SK-N-SH (cell line): Measurements from ENCODE around the gene IGF2. TPM values are rescaled to one million over a fixed set of nuclear protein-coding genes. Genes with fewer than 3 reads are reported as not detected.

Source experiments
- CTCF ChIA-PET: fragments of 300-600, 350-600 bp; formaldehyde crosslinking; extraction: SDS; loops from one replicate; lab custom pipeline; 2021; lab: Yijun Ruan, JAX
- POLR2A ChIA-PET: fragments of 350-600 bp; sonication (Branson Sonifier 250); formaldehyde crosslinking; extraction: SDS; loops from one replicate; lab custom pipeline; 2020; ENCODE audit warnings: antibody characterized with exemption, inconsistent platforms; lab: Yijun Ruan, JAX
- DNase-seq: peaks from one replicate; pipeline ENCODE4 v3.0.0; 2012
- H2AFZ ChIP-seq: fragments of 200-600 bp; sonication (generic); 2 replicates; pipeline ENCODE4 v1.8.1; 2016; ENCODE audit warnings: antibody characterized with exemption, mild to moderate bottlenecking, low read depth
- H3F3A ChIP-seq: fragments of 200-600 bp; sonication (generic); replicated peaks from 2 replicates; pipeline ENCODE3; 2016; ENCODE audit warnings: antibody characterized with exemption, mild to moderate bottlenecking; ENCODE audit not compliant: insufficient read depth
- H3K27ac ChIP-seq, 2 experiments: fragments of 200-500 bp in 1 of 2; fragments of 200-600 bp in 1 of 2; sonication (Bioruptor generic) in 1 of 2; sonication (generic), shearing (Covaris generic) in 1 of 2; 2 replicates each; pipeline versions ENCODE4 v1.5.1 to v1.6.1; 2014 to 2016; ENCODE audit warnings: low read depth in 2 of 2, inconsistent platforms in 1 of 2, low read length in 1 of 2, mild to moderate bottlenecking in 1 of 2, mixed read lengths in 1 of 2
- H3K27me3 ChIP-seq: fragments of 200-600 bp; sonication (generic), shearing (Covaris generic); 2 replicates; pipeline ENCODE4 v1.6.1; 2016; ENCODE audit warnings: mixed run types; ENCODE audit not compliant: insufficient read depth
- H3K36me3 ChIP-seq, 2 experiments: fragments of 200-500 bp in 1 of 2; fragments of 200-600 bp in 1 of 2; sonication (Bioruptor generic) in 1 of 2; sonication (generic) in 1 of 2; replicated peaks in 1 of 2; 2 replicates each; pipeline versions ENCODE3 to v1.5.1; 2014 to 2016; ENCODE audit warnings: low read length in 1 of 2, mild to moderate bottlenecking in 1 of 2; ENCODE audit not compliant: insufficient read depth in 2 of 2, control insufficient read depth in 1 of 2
- H3K4me1 ChIP-seq, 2 experiments: fragments of 200-500 bp in 1 of 2; fragments of 200-600 bp in 1 of 2; sonication (Bioruptor generic) in 1 of 2; sonication (generic), shearing (Covaris generic) in 1 of 2; 2 replicates each; pipeline versions ENCODE4 v1.5.1 to v1.6.1; 2014 to 2016; ENCODE audit warnings: low read depth in 1 of 2, low read length in 1 of 2, mixed run types in 1 of 2; ENCODE audit not compliant: insufficient read depth in 2 of 2, control insufficient read depth in 1 of 2
- H3K4me2 ChIP-seq: fragments of 200-600 bp; sonication (generic), shearing (Covaris generic); 2 replicates; pipeline ENCODE4 v1.6.1; 2017; ENCODE audit warnings: mixed run types
- H3K4me3 ChIP-seq, 2 experiments: fragments of 200-500 bp in 1 of 2; fragments of 200-600 bp in 1 of 2; sonication (Bioruptor generic) in 1 of 2; sonication (generic), shearing (Covaris generic) in 1 of 2; 2 replicates each; pipeline versions ENCODE4 v1.5.1 to v1.8.1; 2014 to 2016; ENCODE audit warnings: low read depth in 2 of 2, inconsistent platforms in 1 of 2, low read length in 1 of 2, mild to moderate bottlenecking in 1 of 2, mixed read lengths in 1 of 2, moderate library complexity in 1 of 2
- H3K79me2 ChIP-seq: fragments of 200-600 bp; sonication (generic); 2 replicates; pipeline ENCODE4 v1.8.1; 2017; ENCODE audit warnings: mild to moderate bottlenecking; ENCODE audit not compliant: insufficient read depth
- H3K9ac ChIP-seq: fragments of 200-600 bp; sonication (generic); 2 replicates; pipeline ENCODE4 v1.6.1; 2017; ENCODE audit warnings: mixed run types
- H3K9me2 ChIP-seq: fragments of 200-600 bp; sonication (generic); 2 replicates; pipeline ENCODE4 v1.6.1; 2017; ENCODE audit warnings: mixed run types
- H3K9me3 ChIP-seq: fragments of 200-600 bp; sonication (generic); 2 replicates; pipeline ENCODE4 v1.6.1; 2017; ENCODE audit warnings: mixed run types, mild to moderate bottlenecking, moderate library complexity
- H4K20me1 ChIP-seq: fragments of 200-600 bp; sonication (generic); 2 replicates; pipeline ENCODE4 v1.6.1; 2017; ENCODE audit warnings: mild to moderate bottlenecking, mixed run types; ENCODE audit not compliant: insufficient read depth
- CHD2 ChIP-seq: fragments of 150-350 bp; IDR thresholded peaks from 2 replicates; pipeline ENCODE4 v1.6.1; 2018; ENCODE audit warnings: low read length; ENCODE audit not compliant: partially characterized antibody
- ELF1 ChIP-seq: IDR thresholded peaks from 2 replicates; pipeline ENCODE4 v1.4.0; 2012
- FOSL2 ChIP-seq: IDR thresholded peaks from 2 replicates; pipeline ENCODE4 v1.4.0; 2012; ENCODE audit warnings: low read depth, mild to moderate bottlenecking, moderate library complexity, borderline replicate concordance
- FOXJ3 ChIP-seq: sonication (generic); formaldehyde crosslinking; IDR thresholded peaks from 2 replicates; pipeline ENCODE4 v1.5.1; 2020; ENCODE audit warnings: mild to moderate bottlenecking, missing genetic modification reagents
- FOXM1 ChIP-seq: IDR thresholded peaks from 2 replicates; pipeline ENCODE4 v1.4.0; 2012; ENCODE audit warnings: low read depth, mild to moderate bottlenecking
- NRF1 ChIP-seq: IDR thresholded peaks from 2 replicates; pipeline ENCODE4 v1.6.1; 2012; ENCODE audit warnings: low read depth, mild to moderate bottlenecking, low read length
- POLR2AphosphoS5 ChIP-seq: IDR thresholded peaks from 2 replicates; pipeline ENCODE4 v1.6.1; 2012; ENCODE audit warnings: low read depth, low read length
- RFX5 ChIP-seq: IDR thresholded peaks from 2 replicates; pipeline ENCODE4 v1.6.1; 2012; ENCODE audit warnings: mild to moderate bottlenecking, improper control_type of control experiment, low read length
- TCF12 ChIP-seq: IDR thresholded peaks from 2 replicates; pipeline ENCODE4 v1.4.0; 2012
- TEAD4 ChIP-seq: IDR thresholded peaks from 2 replicates; pipeline ENCODE4 v1.4.0; 2012; ENCODE audit warnings: mild to moderate bottlenecking, borderline replicate concordance; ENCODE audit not compliant: insufficient read depth
- YY1 ChIP-seq: IDR thresholded peaks from 2 replicates; pipeline ENCODE4 v1.4.0; 2012; ENCODE audit warnings: low read depth, mild to moderate bottlenecking
- WGBS: methylation state at CpG from one replicate; pipeline ENCODE4 v1.1.6; 2017; ENCODE audit warnings: low lambda C conversion rate; 5-methylcytosine and 5-hydroxymethylcytosine counted together
- polyA plus RNA-seq, 3 experiments: library from polyadenylated mRNA; depleted of rRNA; stranded (reverse); fragments of >200 nt; gene quantifications; 2 replicates each; pipeline ENCODE4 v1.2.3, GENCODE V29; 2012
- TF ChIP-seq, protein P1 (sequence below): IDR thresholded peaks from 2 replicates; pipeline ENCODE4 v1.4.0; 2012; ENCODE audit warnings: low read depth, borderline replicate concordance
- TF ChIP-seq, protein P2 (sequence below): fragments of 150-350 bp; IDR thresholded peaks from 2 replicates; pipeline ENCODE4 v1.6.1; 2017; ENCODE audit warnings: antibody characterized with exemption, low read length, low read depth, borderline replicate concordance
- TF ChIP-seq, protein P3 (sequence below): IDR thresholded peaks from 2 replicates; pipeline ENCODE4 v1.4.0; 2012; ENCODE audit warnings: low read depth
- TF ChIP-seq, protein P4 (sequence below): IDR thresholded peaks from 2 replicates; pipeline ENCODE4 v1.4.0; 2012; ENCODE audit warnings: low read depth, borderline replicate concordance
- TF ChIP-seq, protein P5 (sequence below): fragments of 150-350 bp; IDR thresholded peaks from 2 replicates; pipeline ENCODE4 v1.6.1; 2016; ENCODE audit warnings: mild to moderate bottlenecking, low read depth, low read length

Gene IGF2
- polyA plus RNA-seq, 1 of the 3 experiments (the other 2 are of a cell fraction), result 0.05 TPM

DNA sequence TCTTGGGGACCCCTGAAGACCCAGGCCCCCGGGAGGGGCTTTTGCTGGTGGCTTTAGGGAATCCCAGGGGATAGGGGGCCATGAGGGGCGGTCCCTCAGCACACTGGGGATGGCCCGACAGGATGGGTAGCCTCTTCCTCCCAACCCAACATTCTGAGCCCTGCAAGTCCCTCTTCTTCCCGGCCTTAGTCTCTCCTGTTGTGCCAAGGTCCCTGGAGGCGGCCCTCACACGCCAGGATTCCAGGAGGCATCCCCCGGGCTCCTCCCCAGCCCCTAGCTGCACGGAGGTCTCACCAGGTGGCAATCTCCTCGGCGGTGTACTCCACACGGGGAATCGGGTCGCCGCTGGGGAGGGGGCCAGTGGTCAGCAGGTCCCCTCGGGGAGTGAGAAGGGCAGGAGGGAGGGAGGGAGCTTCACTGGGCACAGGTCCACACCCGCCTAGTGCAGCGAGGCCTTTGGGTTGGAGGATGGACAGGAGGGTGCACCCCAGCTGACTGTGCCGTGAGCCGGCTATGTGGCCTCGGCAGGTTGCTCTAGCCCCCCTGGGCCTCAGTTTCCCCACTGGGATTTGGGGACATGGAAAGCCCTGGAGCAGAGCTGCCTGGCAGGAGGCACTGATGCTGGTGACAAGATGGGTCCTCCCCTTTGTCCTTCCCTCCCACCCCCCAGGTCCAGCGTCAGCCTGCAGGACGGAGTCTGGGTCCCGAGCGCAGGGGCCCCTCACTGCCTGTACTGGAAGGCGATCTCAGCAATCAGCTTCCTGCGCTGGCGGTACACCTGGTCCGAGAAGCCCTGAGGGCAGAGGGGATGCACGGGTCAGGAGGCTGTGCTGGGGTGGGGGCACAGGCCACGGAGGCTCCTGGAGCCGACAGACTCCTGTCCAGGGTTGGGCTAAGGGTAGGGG lies 28.2 kb upstream of the IGF2 start:
- Histone ChIP-seq H3K9me2 (no peaks in the 10 kb centered on the region), H3K79me2 (no peaks in the 10 kb centered on the region), H3K27me3 (no peaks in the 10 kb centered on the region), H3K9ac (no peak overlapping the region), H3F3A (no peaks in the 10 kb centered on the region), H3K4me2 (no peak overlapping the region), H3K27ac (no peak overlapping the region; a peak in 1 of 4 replicates), H3K9me3 (no peaks in the 10 kb centered on the region), H3K4me3 (no peak overlapping the region), H4K20me1 (no peaks in the 10 kb centered on the region), H3K4me1 (peaks cover 0 to 48% of the 10 kb centered on the region in 2 experiments; a peak in 1 of 4 replicates), H2AFZ (no peak overlapping the region), H3K36me3 (no peaks in the 10 kb centered on the region)
- 59% methylated on average over 19 of the region's 31 CpGs for WGBS
- TF ChIP-seq, protein P1, sequence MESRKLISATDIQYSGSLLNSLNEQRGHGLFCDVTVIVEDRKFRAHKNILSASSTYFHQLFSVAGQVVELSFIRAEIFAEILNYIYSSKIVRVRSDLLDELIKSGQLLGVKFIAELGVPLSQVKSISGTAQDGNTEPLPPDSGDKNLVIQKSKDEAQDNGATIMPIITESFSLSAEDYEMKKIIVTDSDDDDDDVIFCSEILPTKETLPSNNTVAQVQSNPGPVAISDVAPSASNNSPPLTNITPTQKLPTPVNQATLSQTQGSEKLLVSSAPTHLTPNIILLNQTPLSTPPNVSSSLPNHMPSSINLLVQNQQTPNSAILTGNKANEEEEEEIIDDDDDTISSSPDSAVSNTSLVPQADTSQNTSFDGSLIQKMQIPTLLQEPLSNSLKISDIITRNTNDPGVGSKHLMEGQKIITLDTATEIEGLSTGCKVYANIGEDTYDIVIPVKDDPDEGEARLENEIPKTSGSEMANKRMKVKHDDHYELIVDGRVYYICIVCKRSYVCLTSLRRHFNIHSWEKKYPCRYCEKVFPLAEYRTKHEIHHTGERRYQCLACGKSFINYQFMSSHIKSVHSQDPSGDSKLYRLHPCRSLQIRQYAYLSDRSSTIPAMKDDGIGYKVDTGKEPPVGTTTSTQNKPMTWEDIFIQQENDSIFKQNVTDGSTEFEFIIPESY, result no peak
- TF ChIP-seq FOXJ3 (no peak), FOXM1 (no peak), YY1 (no peak), TCF12 (no peak), CHD2 (no peak), ELF1 (no peak), NRF1 (no peak), TEAD4 (no peak), FOSL2 (no peak), POLR2AphosphoS5 (no peak), RFX5 (no peak)
- TF ChIP-seq, protein P2, sequence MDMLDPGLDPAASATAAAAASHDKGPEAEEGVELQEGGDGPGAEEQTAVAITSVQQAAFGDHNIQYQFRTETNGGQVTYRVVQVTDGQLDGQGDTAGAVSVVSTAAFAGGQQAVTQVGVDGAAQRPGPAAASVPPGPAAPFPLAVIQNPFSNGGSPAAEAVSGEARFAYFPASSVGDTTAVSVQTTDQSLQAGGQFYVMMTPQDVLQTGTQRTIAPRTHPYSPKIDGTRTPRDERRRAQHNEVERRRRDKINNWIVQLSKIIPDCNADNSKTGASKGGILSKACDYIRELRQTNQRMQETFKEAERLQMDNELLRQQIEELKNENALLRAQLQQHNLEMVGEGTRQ, result no peak
- TF ChIP-seq, protein P3, sequence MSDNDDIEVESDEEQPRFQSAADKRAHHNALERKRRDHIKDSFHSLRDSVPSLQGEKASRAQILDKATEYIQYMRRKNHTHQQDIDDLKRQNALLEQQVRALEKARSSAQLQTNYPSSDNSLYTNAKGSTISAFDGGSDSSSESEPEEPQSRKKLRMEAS, result no peak
- TF ChIP-seq, protein P4, sequence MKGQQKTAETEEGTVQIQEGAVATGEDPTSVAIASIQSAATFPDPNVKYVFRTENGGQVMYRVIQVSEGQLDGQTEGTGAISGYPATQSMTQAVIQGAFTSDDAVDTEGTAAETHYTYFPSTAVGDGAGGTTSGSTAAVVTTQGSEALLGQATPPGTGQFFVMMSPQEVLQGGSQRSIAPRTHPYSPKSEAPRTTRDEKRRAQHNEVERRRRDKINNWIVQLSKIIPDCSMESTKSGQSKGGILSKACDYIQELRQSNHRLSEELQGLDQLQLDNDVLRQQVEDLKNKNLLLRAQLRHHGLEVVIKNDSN, result no peak
- TF ChIP-seq, protein P5, sequence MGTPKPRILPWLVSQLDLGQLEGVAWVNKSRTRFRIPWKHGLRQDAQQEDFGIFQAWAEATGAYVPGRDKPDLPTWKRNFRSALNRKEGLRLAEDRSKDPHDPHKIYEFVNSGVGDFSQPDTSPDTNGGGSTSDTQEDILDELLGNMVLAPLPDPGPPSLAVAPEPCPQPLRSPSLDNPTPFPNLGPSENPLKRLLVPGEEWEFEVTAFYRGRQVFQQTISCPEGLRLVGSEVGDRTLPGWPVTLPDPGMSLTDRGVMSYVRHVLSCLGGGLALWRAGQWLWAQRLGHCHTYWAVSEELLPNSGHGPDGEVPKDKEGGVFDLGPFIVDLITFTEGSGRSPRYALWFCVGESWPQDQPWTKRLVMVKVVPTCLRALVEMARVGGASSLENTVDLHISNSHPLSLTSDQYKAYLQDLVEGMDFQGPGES, result no peak
- no peak for DNase-seq
- POLR2A ChIA-PET, result interaction anchor here (1.6 kb wide), 1 partner anchor 19 kb away, joined by 4 read pairs; no protein-coding TSS in a partner anchor
- CTCF ChIA-PET, result interaction anchor here (0.7 to 14.7 kb wide), 3 partner anchors 12 to 253 kb away, joined by 3 to 253 read pairs (median 19); partner anchors contain the start of gene INS
